Liver (tissue), 3 donors: Measurements from ENCODE around the gene TBX15.

Experiments used
- FOXA1 ChIP-seq: IDR thresholded peaks from 2 replicates; pipeline ENCODE4 v1.6.1; 2016; ENCODE audit warnings: antibody characterized with exemption
- GABPA ChIP-seq, 2 donors: IDR thresholded peaks in 1 of 2; conservative IDR thresholded peaks in 1 of 2; 2 replicates each; pipeline ENCODE4 v1.6.1; 2016; ENCODE audit warnings: antibody characterized with exemption in 2 of 2, mild to moderate bottlenecking in 1 of 2, moderate library complexity in 1 of 2
- HNF4A ChIP-seq, 2 donors: conservative IDR thresholded peaks; 2 replicates each; pipeline ENCODE4 v1.6.1; 2016; ENCODE audit warnings: antibody characterized with exemption in 2 of 2, mild to moderate bottlenecking in 2 of 2
- JUND ChIP-seq, 2 donors: IDR thresholded peaks; 2 replicates each; pipeline ENCODE4 v1.6.1; 2016; ENCODE audit warnings: antibody characterized with exemption in 2 of 2
- RAD21 ChIP-seq, 2 donors: IDR thresholded peaks; 2 replicates each; pipeline ENCODE4 v1.6.1; 2016; ENCODE audit warnings: antibody characterized with exemption in 2 of 2, mild to moderate bottlenecking in 2 of 2
- RXRA ChIP-seq, 2 donors: IDR thresholded peaks; 2 replicates each; pipeline ENCODE4 v1.6.1; 2017 to 2018; ENCODE audit warnings: antibody characterized with exemption in 2 of 2, mild to moderate bottlenecking in 1 of 2
- SP1 ChIP-seq: IDR thresholded peaks from 2 replicates; pipeline ENCODE4 v1.6.1; 2018; ENCODE audit warnings: antibody characterized with exemption, mild to moderate bottlenecking
- TAF1 ChIP-seq: conservative IDR thresholded peaks from 2 replicates; pipeline ENCODE4 v1.6.1; 2016; ENCODE audit warnings: antibody characterized with exemption, mild to moderate bottlenecking
- YY1 ChIP-seq: IDR thresholded peaks from 2 replicates; pipeline ENCODE4 v1.6.1; 2016; ENCODE audit warnings: antibody characterized with exemption, mild to moderate bottlenecking
- TF ChIP-seq, protein P1 (sequence below): IDR thresholded peaks from 2 replicates; pipeline ENCODE4 v1.6.1; 2016; ENCODE audit warnings: antibody characterized with exemption
- TF ChIP-seq, protein P2 (sequence below): fragments of 150-350 bp; IDR thresholded peaks from 2 replicates; pipeline ENCODE4 v1.5.1; 2017; ENCODE audit warnings: improper control_type of control experiment, low read depth, low read length; ENCODE audit not compliant: missing input control
- TF ChIP-seq, protein P3 (sequence below): IDR thresholded peaks from 2 replicates; pipeline ENCODE4 v1.6.1; 2016; ENCODE audit warnings: antibody characterized with exemption, mild to moderate bottlenecking
- TF ChIP-seq, protein P4 (sequence below): IDR thresholded peaks from 2 replicates; pipeline ENCODE4 v1.6.1; 2016; ENCODE audit warnings: antibody characterized with exemption
- TF ChIP-seq, protein P5 (sequence below): IDR thresholded peaks from 2 replicates; pipeline ENCODE4 v1.6.1; 2016; ENCODE audit warnings: antibody characterized with exemption
- donor health status: healthy.
- donor health status: healthy.

DNA sequence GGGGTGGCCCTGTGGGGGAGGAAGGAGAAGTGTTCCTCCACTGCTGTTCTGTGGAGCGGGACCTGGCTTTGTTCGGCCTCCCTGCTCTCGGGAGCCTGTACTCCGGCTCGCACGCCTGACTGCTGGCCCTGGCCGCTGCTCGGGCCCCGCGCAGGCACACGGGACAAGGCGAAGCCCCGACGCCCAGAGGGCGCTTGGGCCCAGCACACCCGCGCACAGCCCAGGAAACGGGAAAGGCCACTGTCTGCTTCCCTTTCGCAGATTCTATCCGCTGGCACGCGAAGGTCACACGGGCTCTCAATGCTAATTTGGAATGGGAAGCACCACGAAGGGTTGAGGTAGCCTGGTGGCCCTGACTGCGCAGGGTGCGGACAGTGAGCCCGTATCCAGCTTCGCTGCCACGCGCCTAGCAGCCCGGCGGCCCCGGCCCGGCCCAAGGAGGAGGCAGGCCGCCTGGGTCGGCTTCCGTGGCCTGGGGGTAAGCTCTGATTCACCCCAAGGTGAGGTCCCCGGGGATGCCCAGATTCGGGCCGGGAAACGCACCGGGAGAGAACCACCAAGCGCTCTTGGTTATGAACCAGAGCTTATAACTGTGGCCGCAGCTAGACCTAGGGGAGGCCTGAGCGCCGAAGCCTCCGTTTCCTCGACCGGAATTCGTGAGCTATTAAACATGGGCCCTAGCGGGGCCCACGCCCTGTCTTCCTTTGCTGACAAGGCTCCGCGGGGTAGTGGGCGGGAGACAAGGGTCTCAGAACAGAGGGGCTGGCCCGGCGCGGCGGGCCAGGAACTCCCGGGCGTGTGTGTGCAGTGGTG, 19.7 kb upstream of the TBX15 start:
- TF ChIP-seq, protein P1, sequence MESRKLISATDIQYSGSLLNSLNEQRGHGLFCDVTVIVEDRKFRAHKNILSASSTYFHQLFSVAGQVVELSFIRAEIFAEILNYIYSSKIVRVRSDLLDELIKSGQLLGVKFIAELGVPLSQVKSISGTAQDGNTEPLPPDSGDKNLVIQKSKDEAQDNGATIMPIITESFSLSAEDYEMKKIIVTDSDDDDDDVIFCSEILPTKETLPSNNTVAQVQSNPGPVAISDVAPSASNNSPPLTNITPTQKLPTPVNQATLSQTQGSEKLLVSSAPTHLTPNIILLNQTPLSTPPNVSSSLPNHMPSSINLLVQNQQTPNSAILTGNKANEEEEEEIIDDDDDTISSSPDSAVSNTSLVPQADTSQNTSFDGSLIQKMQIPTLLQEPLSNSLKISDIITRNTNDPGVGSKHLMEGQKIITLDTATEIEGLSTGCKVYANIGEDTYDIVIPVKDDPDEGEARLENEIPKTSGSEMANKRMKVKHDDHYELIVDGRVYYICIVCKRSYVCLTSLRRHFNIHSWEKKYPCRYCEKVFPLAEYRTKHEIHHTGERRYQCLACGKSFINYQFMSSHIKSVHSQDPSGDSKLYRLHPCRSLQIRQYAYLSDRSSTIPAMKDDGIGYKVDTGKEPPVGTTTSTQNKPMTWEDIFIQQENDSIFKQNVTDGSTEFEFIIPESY = no peak
- TF ChIP-seq SP1 (no peak), JUND (IDR thresholded peaks at IDR 0.05) (no peak), RAD21 (IDR thresholded peaks at IDR 0.05) (peak in 1 of 2 donors; percentile 43), TAF1 (no peak), HNF4A (conservative IDR thresholded peaks at IDR 0.05) (no peak), GABPA (IDR thresholded peaks at IDR 0.05 in 1 of 2, conservative IDR thresholded peaks at IDR 0.05 in 1 of 2) (no peak), YY1 (no peak), RXRA (IDR thresholded peaks at IDR 0.05) (no peak), FOXA1 (no peak)
- TF ChIP-seq, protein P2, sequence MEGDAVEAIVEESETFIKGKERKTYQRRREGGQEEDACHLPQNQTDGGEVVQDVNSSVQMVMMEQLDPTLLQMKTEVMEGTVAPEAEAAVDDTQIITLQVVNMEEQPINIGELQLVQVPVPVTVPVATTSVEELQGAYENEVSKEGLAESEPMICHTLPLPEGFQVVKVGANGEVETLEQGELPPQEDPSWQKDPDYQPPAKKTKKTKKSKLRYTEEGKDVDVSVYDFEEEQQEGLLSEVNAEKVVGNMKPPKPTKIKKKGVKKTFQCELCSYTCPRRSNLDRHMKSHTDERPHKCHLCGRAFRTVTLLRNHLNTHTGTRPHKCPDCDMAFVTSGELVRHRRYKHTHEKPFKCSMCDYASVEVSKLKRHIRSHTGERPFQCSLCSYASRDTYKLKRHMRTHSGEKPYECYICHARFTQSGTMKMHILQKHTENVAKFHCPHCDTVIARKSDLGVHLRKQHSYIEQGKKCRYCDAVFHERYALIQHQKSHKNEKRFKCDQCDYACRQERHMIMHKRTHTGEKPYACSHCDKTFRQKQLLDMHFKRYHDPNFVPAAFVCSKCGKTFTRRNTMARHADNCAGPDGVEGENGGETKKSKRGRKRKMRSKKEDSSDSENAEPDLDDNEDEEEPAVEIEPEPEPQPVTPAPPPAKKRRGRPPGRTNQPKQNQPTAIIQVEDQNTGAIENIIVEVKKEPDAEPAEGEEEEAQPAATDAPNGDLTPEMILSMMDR = no peak
- TF ChIP-seq, protein P3, sequence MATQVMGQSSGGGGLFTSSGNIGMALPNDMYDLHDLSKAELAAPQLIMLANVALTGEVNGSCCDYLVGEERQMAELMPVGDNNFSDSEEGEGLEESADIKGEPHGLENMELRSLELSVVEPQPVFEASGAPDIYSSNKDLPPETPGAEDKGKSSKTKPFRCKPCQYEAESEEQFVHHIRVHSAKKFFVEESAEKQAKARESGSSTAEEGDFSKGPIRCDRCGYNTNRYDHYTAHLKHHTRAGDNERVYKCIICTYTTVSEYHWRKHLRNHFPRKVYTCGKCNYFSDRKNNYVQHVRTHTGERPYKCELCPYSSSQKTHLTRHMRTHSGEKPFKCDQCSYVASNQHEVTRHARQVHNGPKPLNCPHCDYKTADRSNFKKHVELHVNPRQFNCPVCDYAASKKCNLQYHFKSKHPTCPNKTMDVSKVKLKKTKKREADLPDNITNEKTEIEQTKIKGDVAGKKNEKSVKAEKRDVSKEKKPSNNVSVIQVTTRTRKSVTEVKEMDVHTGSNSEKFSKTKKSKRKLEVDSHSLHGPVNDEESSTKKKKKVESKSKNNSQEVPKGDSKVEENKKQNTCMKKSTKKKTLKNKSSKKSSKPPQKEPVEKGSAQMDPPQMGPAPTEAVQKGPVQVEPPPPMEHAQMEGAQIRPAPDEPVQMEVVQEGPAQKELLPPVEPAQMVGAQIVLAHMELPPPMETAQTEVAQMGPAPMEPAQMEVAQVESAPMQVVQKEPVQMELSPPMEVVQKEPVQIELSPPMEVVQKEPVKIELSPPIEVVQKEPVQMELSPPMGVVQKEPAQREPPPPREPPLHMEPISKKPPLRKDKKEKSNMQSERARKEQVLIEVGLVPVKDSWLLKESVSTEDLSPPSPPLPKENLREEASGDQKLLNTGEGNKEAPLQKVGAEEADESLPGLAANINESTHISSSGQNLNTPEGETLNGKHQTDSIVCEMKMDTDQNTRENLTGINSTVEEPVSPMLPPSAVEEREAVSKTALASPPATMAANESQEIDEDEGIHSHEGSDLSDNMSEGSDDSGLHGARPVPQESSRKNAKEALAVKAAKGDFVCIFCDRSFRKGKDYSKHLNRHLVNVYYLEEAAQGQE = no peak
- TF ChIP-seq, protein P4, sequence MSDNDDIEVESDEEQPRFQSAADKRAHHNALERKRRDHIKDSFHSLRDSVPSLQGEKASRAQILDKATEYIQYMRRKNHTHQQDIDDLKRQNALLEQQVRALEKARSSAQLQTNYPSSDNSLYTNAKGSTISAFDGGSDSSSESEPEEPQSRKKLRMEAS = no peak
- TF ChIP-seq, protein P5, sequence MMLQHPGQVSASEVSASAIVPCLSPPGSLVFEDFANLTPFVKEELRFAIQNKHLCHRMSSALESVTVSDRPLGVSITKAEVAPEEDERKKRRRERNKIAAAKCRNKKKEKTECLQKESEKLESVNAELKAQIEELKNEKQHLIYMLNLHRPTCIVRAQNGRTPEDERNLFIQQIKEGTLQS = no peak
